ENCODE data around the gene CEP41. TPM values are rescaled to one million over a fixed set of nuclear protein-coding genes. Genes with fewer than 3 reads are reported as not detected.

The CEP41 gene, protein sequence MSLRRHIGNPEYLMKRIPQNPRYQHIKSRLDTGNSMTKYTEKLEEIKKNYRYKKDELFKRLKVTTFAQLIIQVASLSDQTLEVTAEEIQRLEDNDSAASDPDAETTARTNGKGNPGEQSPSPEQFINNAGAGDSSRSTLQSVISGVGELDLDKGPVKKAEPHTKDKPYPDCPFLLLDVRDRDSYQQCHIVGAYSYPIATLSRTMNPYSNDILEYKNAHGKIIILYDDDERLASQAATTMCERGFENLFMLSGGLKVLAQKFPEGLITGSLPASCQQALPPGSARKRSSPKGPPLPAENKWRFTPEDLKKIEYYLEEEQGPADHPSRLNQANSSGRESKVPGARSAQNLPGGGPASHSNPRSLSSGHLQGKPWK
- total RNA-seq = 14.2 TPM

DNA sequence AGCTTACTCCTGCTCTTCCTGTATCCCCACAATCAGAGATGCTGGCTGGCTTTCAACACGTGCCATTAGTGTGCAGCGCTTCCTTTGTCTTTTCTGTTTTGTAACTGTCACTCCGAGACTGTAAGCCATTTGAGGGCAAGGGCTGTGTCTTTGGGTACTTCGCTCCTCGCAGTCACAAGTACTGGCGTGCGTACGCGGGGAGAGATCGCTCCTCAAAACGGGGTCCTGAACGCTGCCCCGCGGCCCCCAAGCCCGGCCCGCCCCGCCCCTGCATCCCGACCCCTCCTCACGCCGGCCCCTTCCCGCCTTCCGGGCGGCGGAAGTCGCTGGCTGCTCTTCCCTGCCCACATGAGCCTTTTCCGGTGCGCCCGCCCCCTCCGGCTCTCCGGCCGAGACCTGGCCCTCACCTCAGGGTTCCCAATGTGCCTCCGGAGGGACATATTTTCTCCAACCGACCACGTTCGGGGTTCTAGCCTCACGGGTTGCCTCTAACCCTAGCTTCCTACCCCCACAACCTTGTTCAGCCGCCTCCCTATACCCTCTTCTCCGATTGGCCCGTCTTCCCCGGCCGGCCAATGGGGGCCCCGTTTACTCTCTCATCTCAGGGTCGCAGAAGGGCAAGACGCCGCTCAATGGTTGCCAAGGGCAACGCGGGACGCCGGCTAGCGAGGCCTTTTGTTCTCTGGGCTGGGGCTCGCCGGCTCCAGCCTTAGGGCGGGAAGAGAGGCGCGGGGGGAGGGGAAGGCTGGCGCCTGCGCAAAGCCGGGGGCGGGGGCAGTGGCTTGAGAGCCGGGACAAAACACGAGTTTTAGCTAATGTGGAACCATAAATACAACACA, at the start of gene CEP41:
Gene CEP41, minus strand, starts transcription at position 490 of the 839 bp plus-strand sequence. Its CDS starts 50 bp downstream, at position 440.
- DNase-seq = peak; percentile 95

DNA sequence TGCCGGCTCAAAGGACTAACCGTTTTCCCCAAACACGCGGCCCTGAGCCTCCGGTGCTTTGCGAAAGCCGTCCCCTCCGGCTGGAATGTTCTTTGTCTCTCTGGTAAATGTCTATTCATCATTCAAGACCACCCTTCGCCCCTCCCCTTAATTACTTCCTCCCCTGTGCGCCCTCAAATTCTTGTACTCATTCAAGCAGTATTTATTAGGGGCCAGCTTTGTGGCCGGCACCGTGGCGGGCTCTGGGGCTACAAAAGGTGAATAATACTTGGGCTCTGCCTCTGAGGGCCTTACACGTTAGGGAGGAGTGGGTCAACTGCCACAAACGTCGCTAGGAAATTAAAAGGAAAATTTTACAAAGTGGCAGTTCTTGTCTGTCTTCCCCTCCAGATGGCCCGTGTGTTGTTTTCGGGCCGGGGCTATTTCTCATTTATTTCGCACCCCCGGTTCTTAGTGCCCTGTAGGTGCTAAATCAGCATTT, 49.5 kb upstream of the CEP41 start:
- DNase-seq = no peak

DNA sequence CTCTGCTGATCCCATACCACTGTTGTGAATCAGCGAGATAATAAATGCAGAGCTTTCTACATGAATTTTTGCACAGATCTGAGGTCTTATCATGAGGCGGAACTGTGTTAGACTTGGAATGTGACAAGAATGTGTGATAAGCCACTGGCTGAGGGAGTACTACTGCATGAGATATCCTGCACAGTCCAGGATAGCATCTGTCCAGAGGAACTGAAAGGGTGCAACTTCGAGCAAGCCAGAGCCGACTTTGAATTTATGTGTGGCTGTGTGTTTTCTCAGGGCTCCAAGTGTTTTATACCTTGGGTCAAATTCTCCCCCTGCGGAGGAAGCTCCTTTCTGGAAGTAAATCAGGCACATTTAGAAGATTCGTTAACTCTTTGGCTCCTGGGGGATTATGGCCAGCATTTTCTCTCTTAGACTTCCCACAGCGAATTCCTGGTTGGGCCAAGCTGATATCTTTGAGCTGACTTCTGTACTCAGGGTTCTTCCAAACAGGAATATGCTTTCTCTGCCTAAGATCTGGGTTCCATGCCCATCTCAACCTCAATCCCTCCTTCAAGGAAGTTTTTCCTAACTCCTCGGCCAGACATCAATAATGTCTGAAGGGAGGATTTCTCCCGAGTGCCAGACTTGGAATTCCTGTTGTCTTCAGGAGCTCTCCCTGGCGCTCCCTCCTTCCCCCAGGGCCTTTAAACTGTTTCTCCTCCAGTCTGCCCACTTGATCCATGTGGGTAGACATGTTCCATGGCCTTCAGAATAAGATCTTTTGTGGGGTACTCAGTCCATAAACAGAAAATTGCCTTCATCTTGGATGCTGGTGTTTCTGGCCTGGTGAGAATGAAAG, 48.5 kb upstream of the CEP41 start:
- no peak for DNase-seq

DNA sequence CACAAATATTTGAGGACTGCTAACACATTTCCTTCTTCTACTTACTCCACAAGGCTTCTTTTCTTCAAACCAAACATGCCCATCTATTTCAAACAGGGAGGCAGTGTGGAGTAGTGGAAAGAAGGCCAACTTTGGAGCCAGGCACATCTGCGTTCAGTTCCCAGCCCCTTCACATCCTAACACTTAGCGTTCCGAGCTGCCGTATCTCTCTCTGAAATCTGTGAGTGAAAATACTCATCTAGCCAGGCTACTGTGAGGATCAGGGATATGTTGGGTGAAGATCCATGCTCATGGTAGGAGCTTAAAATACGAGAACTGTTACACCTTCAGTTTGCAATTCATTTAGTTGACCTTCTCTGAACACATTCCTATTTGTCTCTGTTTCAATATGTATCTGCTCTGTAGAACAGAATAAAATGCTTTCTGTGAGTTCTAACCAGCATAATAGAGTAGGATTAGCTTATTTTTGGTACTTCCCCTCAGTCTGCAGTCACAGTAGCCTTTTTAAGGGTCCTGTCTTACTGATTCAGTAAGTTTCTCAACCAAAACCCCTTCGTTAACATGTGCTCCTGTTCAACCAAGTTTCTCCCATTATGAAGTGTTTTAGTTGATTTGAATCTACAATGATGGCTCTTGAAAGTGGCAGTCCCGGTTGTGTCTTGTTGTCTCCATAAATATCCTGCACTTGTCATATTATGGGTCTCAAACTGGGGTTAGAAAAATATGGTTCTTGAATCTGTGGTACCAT, 47.8 kb upstream of the CEP41 start:
- peak; percentile 16 for DNase-seq

DNA sequence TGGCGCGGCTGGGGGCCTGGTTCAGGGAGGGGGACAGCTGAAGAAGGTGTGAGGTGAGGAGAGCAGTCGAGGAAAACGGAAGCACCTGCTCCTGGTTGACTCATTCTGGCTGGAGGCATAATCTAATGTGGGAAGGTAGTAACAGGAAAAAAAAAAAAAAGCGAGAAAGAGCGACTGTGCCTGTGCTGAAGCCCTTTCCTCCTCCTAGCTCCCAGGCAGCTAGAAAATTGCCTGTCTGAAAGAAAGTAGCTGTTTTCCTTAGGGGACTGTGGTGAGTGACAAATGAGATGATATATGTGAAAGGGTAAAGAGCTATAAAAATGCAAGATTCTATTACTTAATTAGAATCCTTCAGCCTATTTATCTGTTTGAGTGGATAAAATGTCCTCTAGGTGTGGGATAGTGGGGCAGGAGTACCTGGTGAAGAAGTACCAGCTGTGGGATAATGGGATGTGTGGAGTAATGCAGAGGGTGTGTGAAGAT, 46.2 kb upstream of the CEP41 start:
- no peak for DNase-seq

DNA sequence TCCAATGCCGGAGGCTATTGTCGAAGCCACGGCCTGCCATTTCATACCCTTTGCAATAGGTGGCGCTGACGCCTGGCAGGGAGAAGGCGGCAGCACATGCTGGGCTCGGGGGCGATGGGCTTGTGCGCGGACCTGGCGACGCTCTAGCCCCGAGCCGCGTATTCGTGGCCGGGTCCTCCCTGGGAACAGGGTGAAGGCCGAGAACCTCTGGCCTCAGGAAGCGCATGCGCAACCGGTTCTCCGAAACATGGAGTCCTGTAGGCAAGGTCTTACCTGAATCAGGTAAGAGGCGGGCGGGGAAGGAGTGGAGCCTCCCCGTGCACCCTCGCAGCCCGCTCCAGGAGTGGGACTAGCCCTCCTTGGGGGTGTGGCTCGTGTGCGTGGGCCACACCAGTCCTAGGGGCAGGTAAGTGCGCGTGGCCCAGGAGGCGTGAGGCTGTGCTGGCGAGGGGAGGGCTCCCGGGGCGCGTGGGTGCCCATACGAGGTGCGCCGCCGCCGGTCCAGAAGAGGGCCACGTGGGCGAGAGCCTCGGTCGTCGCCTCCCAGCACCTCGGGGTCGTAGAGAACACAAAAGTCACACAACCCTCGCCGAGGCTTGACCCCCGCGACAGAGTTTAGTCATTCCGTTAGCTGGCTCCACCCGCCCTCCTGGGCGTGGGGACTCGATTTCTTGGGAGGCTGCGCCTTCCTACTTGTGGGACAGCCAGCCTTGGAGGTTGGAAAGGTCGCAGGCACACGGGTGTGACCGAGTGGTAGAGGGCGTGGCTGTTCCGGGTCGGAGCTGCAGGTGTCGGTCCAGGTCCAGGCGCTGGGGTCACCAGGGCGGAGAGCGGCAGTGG, 45.5 kb upstream of the CEP41 start:
- DNase-seq = peak; percentile 7

DNA sequence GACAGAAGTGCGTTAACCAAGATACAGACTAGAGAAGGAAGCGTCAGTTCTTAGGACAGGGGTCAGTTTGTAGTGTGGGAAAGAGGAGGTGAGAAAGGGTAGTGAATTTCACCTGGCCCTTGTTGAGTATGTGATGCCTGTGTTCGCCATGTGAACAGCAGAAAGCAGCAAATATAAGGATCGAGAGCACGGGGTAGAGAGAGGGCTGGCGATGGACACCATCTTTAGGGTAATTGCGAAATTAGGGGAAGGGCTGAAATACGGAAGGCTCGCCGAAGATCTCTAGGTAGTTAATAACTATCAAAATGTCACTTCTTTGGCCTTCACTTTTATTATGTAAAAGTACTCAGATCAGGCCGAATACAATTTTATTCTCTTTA, 44.9 kb upstream of the CEP41 start:
- DNase-seq = no peak

DNA sequence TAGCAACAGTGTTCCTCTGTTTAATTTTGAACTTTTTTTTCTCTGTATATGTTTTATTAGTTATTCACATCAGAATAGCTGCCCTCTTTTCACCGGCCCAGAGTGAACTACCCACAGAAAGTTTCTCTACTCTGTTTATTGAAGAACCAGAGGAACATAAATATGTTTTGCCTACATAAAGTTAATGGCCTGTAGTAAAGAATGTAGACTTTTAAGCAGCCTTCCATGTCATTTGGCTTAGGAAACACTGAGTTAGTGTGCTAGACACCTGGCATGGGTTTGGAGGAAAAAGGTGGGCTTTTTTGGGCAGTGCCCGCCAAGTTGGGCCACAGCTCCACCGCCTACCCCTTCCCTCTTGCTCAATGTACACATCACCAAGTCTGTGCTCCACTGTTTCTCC, 42.2 kb upstream of the CEP41 start:
- DNase-seq = no peak

DNA sequence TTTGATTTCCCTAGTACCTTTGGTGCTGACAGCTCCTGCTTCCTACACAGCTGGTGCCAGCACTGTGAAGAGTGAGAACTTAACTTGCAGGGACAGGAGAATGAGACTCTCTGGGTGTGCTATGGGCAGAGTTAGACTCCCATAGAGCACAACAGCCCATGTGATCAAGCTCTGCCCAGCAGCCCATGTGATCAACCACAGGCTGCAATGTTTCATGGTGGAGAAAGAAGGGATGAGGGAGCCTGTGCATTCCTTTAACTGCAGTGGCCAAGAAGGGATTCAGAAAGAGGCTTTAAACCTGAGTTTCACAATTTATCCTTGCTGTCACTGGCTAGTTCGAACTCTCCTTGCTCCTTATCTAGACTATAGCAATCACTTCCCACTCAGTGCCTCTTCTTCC, 41.1 kb upstream of the CEP41 start:
- DNase-seq = no peak

DNA sequence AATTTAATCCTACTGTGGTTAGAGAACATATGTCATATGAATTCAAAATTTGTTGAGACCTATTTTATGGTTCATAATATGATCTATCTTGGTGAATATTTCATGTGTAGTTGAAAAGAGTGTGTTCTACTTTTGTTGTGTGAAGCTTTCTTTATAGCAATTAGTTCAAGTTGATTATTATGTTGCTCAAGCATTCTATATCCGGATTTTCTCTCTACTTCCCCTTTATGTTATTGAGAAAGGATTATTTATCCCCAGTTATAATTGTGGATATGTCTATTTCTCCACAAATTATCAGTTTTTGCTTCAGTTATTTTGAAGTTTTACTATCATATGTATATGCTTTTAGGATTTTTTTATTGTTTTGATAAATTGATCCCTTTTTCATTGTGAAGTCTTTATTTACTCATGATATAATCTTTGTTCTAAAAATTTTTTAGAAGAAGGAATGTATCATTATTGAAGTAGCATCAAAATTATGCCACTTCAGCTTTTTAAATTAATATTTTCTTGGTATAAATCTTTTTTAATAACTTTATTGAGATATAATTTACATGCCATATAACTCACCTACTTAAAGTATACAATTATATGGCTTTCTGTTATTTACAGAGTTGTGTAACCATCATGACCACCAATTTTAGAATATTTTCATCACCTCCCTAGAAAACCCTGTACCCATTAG, 39.0 kb upstream of the CEP41 start:
- no peak for DNase-seq

DNA sequence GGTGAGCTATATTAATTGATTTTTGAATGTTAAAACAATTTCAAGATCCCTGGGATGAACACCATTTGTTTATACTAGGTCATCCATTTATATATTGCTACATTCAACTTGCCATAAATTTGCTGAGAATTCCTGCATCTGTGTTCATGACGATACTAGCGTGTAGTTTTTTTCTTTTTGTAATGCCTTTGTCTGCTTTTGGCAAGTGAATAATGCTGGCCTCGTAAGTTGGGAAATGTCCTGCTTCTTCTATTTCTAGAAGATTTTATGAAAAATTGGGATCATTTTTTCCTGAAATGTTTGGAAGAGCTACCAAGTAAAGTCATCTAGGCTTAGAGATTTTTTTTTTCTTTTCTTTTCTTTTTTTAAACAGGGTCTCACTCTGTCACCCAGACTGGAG, 38.2 kb upstream of the CEP41 start:
- no peak for DNase-seq

DNA sequence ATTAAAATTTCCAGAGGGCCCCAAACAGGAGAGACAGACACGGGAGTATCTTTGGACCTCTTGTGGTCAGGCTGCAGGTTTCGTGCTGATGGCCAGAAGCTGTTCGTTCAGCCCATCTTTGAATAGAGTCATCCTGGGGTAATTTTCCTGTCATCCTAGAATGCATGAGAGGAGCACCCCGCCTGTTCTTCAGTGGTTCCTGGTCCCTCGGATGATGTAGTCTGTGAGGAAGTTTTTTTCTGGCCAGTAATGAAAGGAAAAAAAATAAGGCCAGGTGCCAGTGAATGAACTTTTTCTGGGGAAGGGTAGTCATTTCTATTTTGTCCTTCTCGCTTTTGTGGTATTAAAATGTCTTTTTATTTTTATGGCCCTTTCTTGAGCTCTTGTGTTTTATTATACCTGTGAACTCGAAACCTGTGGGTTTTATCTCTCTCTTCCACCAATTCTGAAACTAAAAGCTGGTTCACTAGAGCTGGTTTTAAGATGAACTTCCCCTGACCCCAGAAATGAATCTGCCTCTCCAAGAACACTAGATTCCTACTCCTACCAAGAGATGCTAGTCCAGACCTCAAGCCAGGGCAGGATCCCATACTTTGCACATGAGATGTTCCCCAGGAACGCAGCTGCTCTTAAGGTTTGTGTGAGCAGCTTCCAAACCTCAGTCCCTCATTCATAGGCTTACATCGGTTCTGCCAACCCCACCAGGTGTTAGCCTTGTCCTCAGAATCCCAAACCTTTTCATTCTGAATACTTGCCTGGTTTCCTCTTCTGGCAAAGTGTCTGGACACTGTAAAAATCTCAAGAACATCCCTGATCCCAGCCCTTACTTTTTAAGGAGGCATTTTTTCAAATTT, 35.7 kb upstream of the CEP41 start:
- DNase-seq = no peak

DNA sequence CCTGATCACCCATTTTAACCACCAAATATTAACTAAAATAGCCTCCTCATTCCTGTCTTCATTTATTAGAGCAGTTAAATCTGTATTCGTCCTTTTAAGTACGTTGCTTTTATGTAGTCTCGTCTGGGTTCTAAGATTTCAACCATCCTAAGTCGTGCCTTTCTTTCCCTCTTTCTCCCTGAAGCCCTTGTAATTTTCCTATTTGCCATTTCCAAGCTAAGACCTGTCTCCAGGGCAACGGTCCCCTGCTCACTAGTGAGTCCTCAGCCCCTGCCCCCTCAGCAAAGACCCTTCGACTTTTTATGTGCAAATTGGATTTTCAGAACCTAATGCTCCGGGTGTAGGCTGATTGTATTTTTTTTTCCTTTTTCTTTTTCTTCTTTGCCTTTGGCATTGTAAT, 35.0 kb upstream of the CEP41 start:
- no peak for DNase-seq

DNA sequence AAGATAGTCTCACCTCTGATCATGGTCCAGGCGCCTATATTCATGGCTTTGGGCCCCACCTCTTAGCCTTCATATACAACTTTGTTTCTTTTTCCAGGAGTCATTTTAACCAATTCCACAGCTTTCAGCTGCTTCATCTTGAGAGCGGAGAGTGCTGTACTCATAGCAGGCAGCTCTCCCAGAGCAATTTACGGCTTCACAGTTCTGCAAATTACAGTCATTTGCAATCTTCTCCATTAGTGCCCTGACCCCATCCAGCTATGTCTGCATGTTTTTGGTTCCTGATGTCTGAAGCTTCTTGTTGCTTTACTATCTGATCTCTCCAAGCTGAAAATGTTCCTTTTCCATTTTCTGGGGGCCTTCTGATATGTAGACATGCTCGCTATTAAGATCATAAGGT, 33.1 kb upstream of the CEP41 start:
- no peak for DNase-seq

DNA sequence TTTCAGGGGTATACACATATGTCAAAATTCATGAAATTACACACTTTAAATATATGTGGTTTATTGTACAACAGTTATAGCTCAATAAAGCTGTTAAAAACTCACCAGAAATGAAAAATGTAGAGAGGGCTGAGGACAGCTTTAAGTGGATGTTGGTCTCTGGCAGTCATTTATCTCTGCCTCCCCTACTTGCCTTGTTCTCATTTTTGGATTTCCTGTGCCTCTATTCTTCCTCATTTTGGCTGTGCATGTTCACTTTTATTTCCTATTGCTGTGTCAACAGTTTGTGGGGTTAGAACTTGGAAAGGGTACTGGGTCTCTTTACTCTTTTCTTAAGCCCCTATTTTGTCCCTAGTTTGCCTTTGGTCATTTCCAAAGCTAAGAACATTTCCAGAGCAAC, 32.5 kb upstream of the CEP41 start:
- DNase-seq = no peak

DNA sequence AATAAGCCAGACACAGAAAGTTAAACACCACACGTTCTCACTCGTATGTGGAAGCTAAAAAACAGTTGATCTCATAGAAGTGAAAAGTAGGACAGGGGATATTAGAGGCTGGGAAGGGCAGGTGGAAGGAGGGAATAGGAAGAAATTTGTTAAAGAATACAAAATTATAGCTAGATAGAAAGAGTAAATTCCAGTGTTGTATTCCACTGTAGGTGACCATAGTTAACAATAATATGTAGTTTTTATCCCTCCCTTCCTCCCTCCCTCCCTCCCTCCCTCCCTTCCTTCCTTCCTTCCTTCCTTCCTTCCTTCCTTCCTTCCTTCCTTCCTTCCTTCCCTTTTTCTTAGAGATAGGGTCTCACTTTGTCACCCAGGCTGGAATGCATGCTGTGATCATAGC, 31.2 kb upstream of the CEP41 start:
- no peak for DNase-seq

DNA sequence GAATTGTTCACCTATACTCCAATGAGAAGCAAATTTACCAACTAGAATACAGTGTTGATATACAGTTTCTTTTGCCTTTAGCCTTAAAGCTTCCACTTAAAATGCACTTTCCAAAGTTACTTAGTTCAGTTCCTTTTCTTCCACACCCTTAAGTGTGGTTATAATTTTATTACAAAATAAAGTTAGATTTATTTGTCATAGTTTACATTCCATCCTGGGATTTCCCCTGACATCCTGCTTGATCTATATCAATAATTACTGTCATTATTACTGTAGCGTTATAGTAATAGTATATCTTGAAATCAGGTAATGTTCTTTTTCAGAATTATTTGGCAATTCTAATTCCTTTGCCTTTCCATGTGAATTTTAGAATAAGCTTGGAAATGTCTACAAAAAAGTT, 27.8 kb upstream of the CEP41 start:
- DNase-seq = no peak

DNA sequence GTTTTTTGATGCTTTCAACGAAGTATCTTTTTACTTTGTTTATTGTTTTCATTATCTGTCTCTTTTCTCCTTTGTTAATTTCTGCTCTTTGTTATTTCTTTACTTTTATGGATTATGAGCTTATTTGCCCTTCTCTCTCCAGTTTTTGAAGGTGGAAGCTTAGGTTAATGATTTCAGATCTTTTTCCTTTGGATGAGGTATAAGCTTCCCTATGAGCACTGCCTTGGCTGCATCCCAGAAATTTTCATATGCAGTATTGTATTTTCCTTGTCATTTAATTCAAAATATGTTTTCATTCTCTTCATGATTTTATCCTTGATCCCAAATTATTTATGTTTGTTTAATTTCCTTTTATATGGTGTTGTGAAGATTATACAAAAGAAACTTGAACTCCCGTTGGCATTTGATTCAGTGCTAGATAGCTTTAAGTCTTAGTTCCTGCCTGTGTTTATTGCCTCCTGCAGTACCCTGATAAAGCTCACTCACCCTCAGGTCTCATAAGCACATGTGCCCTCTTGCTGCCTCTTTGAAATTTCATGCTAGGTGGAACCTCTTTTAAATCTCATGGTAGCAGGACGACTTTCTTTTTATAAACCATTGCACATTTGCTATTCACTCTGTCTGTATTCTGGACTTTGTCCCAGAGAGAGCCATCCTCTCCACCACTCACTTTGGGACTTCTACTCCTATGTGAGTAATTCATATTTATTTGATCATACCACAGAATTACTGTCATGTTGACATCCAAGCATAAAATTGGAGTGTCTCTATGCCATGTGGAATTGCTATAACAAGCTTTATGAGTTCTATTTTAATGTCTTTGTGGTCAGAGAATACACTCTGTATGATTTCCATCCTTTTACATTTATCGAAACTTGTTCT, 23.0 kb upstream of the CEP41 start:
- no peak for DNase-seq
